OCI-LY7 (cell line): ENCODE data around the gene FMC1.

Experiments
- EZH2phosphoT487 ChIP-seq: fragments of 200-600 bp; sonication (generic); IDR thresholded peaks from 2 replicates; pipeline ENCODE4 v1.6.1; 2018; ENCODE audit warnings: low read depth, borderline replicate concordance, mild to moderate bottlenecking, mixed run types, antibody characterized with exemption, low read length, moderate library complexity, mixed read lengths
- TF ChIP-seq, protein P1 (sequence below): fragments of 200-600 bp; sonication (generic); conservative IDR thresholded peaks from 2 replicates; pipeline ENCODE4 v1.5.1; 2014; ENCODE audit warnings: mild to moderate bottlenecking, antibody characterized with exemption, low read length, moderate library complexity, mixed read lengths

GRCh38 chr7:139339025-139339424 is 2.1 kb upstream of the FMC1 start:
- TF ChIP-seq, protein P1, sequence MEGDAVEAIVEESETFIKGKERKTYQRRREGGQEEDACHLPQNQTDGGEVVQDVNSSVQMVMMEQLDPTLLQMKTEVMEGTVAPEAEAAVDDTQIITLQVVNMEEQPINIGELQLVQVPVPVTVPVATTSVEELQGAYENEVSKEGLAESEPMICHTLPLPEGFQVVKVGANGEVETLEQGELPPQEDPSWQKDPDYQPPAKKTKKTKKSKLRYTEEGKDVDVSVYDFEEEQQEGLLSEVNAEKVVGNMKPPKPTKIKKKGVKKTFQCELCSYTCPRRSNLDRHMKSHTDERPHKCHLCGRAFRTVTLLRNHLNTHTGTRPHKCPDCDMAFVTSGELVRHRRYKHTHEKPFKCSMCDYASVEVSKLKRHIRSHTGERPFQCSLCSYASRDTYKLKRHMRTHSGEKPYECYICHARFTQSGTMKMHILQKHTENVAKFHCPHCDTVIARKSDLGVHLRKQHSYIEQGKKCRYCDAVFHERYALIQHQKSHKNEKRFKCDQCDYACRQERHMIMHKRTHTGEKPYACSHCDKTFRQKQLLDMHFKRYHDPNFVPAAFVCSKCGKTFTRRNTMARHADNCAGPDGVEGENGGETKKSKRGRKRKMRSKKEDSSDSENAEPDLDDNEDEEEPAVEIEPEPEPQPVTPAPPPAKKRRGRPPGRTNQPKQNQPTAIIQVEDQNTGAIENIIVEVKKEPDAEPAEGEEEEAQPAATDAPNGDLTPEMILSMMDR, result no peak
- TF ChIP-seq EZH2phosphoT487, result no peak
